Left hindlimb (tissue), 1 donor: ENCODE results near the gene CHAMP1.
"Not testable (repeated sequence)": the region's sequence is repeated elsewhere in the genome, so short reads cannot be mapped to it uniquely, and the experiment has no call there.

Experiments used
- DNase-seq: peaks from one replicate; pipeline ENCODE4 v3.0.0-alpha.2; 2018

Gene CHAMP1

GRCh38 chr13:114338959-114339358 is 24.7 kb downstream of the CHAMP1 start:
- DNase-seq = no peak

GRCh38 chr13:114339857-114340534 is 25.7 kb downstream of the CHAMP1 start:
- no peak for DNase-seq

- no peak for DNase-seq
Measured at GRCh38 chr13:114341003-114341777, 26.9 kb downstream of the CHAMP1 start.

- DNase-seq = not testable (repeated sequence)
Measured at GRCh38 chr13:114347256-114347655, 33.0 kb downstream of the CHAMP1 start.

GRCh38 chr13:114352763-114353162 is 38.5 kb downstream of the CHAMP1 start:
- DNase-seq = not testable (repeated sequence)

- not testable (repeated sequence) for DNase-seq
Measured at GRCh38 chr13:114353382-114353781, 39.1 kb downstream of the CHAMP1 start.
